HepG2 (cell line): ENCODE measurements around the gene BIRC7. TPM values are rescaled to one million over a fixed set of nuclear protein-coding genes. Genes with fewer than 3 reads are reported as not detected.

Experiments used
- DR1 ChIP-seq: sonication (generic); formaldehyde crosslinking; IDR thresholded peaks from 2 replicates; pipeline ENCODE4 v1.8.0; 2021; ENCODE audit warnings: mild to moderate bottlenecking, missing genetic modification reagents, inconsistent platforms
- GPBP1L1 ChIP-seq: sonication (generic); formaldehyde crosslinking; IDR thresholded peaks from 2 replicates; pipeline ENCODE4 v1.5.0; 2020; ENCODE audit warnings: mild to moderate bottlenecking, missing genetic modification reagents
- HOXD1 ChIP-seq: sonication (generic); formaldehyde crosslinking; IDR thresholded peaks from 2 replicates; pipeline ENCODE4 v1.5.0; 2020; ENCODE audit warnings: missing genetic modification reagents
- KDM5B ChIP-seq: sonication (generic); formaldehyde crosslinking; IDR thresholded peaks from 2 replicates; pipeline ENCODE4 v1.4.0; 2020; ENCODE audit warnings: missing genetic modification reagents, mild to moderate bottlenecking, borderline replicate concordance
- KLF6 ChIP-seq: IDR thresholded peaks from 2 replicates; pipeline ENCODE4 v1.8.0; 2016; ENCODE audit warnings: missing biosample characterization, missing genetic modification reagents
- KMT2B ChIP-seq: IDR thresholded peaks from 2 replicates; pipeline ENCODE4 v1.6.1; 2016; ENCODE audit warnings: missing genetic modification reagents, missing compliant biosample characterization
- MIER3 ChIP-seq: IDR thresholded peaks from 2 replicates; pipeline ENCODE4 v1.6.1; 2016; ENCODE audit warnings: missing compliant biosample characterization, borderline replicate concordance
- MYPOP ChIP-seq: sonication (generic); formaldehyde crosslinking; IDR thresholded peaks from 2 replicates; pipeline ENCODE4 v1.8.1; 2023; ENCODE audit warnings: mild to moderate bottlenecking, moderate library complexity, missing genetic modification reagents
- RAD51 ChIP-seq: fragments of 450-650 bp; IDR thresholded peaks from 2 replicates; pipeline ENCODE4 v1.6.1; 2016; ENCODE audit warnings: borderline replicate concordance
- THRA ChIP-seq: sonication (generic); formaldehyde crosslinking; IDR thresholded peaks from 2 replicates; pipeline ENCODE4 v1.4.0; 2020; ENCODE audit warnings: missing genetic modification reagents, borderline replicate concordance
- TOE1 ChIP-seq: sonication (generic); formaldehyde crosslinking; IDR thresholded peaks from 2 replicates; pipeline ENCODE4 v1.4.0; 2020; ENCODE audit warnings: mild to moderate bottlenecking, missing genetic modification reagents
- ZBTB21 ChIP-seq: sonication (generic); formaldehyde crosslinking; IDR thresholded peaks from 2 replicates; pipeline ENCODE4 v1.4.0; 2020; ENCODE audit warnings: missing genetic modification reagents
- ZBTB4 ChIP-seq: sonication (generic); formaldehyde crosslinking; IDR thresholded peaks from 2 replicates; pipeline ENCODE4 v1.4.0; 2020; ENCODE audit warnings: missing genetic modification reagents, mild to moderate bottlenecking, borderline replicate concordance
- ZFP82 ChIP-seq: sonication (generic); formaldehyde crosslinking; IDR thresholded peaks from 2 replicates; pipeline ENCODE4 v1.5.1; 2020; ENCODE audit warnings: mild to moderate bottlenecking, missing genetic modification reagents, borderline replicate concordance
- ZNF343 ChIP-seq: sonication (generic); formaldehyde crosslinking; IDR thresholded peaks from 2 replicates; pipeline ENCODE4 v1.4.0; 2020; ENCODE audit warnings: mild to moderate bottlenecking, missing genetic modification reagents
- ZNF510 ChIP-seq: sonication (generic); formaldehyde crosslinking; IDR thresholded peaks from 2 replicates; pipeline ENCODE4 v1.4.0; 2020; ENCODE audit warnings: low read depth, mild to moderate bottlenecking, missing genetic modification reagents
- ZNF614 ChIP-seq: IDR thresholded peaks from 2 replicates; pipeline ENCODE4 v1.6.1; 2018; ENCODE audit warnings: missing biosample characterization, missing genetic modification reagents, inconsistent platforms, borderline replicate concordance
- polyA plus RNA-seq, 8 experiments: library from polyadenylated mRNA; depleted of rRNA in 3 of 8; stranded (reverse) in 7 of 8; unstranded in 1 of 8; fragments of >200 nt; fragmentation: Illumina TruSeq in 4 of 8; extraction: Trizol in 4 of 8; gene quantifications; 2 replicates each; pipeline versions ENCODE4 v1.2.1 to v1.2.3, GENCODE V29; 2011 to 2016; ENCODE audit warnings: low read depth in 4 of 8, missing spikeins in 1 of 8, mixed read lengths in 1 of 8; ENCODE audit not compliant: insufficient read depth in 1 of 8
- total RNA-seq, 5 experiments: library from RNA; depleted of rRNA; stranded (reverse); fragments of >200 nt; fragmentation: Illumina TruSeq; extraction: Trizol; gene quantifications; 2 replicates each; pipeline ENCODE4 v1.2.3, GENCODE V29; 2016; ENCODE audit warnings: low read depth in 1 of 5
- TF ChIP-seq, protein P1 (sequence below): sonication (generic); formaldehyde crosslinking; IDR thresholded peaks from 2 replicates; pipeline ENCODE4 v1.4.0; 2020; ENCODE audit warnings: mild to moderate bottlenecking, low read depth, missing genetic modification reagents
- TF ChIP-seq, protein P2 (sequence below): sonication (generic); formaldehyde crosslinking; IDR thresholded peaks from 2 replicates; pipeline ENCODE4 v1.4.0; 2020; ENCODE audit warnings: low read depth, mild to moderate bottlenecking, missing genetic modification reagents

The BIRC7 gene
- total and polyA plus RNA-seq, 2 of the 13 experiments (the other 11 are each of a cell fraction or from before 2014, with no cell fraction given) = 0.27 to 5.1 TPM

DNA sequence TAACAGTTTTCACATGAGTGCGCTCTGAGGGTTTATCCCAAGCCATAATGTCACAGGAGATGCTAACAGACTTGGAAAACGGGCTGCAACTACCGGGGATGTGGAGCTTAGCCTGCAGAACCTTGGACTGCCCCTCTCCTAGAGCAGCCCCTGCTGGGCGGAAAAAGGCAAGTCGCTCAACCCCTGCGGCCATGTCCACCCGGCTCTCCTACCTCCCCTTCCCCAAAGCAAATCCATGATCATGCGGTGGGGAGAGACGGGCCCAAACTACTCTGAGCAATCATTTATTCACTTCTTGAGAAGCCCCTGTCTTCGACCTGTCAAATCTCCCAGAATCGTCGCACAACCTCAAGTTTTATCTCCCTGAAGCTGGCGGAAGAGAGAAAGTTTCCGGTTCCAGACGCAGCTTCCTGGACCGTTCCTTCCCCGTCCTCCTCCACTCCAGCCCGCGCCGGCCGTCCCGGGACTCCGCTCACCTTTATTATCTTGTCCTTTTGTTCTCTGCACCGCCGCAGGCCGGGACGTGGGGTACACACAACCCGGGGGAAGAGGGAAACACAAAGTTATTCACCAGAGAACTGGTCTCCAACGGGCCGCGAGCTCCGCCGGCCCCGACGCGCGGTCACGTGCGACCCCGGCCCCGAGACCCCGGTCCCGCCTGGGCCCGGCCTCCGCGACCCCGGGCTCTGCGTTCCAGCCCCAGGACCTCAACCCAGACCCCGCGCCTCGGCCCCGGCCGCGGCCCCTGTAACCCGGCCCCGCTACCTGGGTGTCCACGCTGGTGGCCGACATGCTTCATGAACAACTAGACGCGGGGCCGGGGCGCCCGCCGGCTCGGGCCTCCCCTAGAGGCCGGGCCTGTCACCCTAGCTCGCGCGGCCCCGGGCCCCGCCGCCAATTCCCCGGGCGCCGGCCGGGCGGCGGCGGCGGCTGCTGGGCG lies 20.3 kb upstream of the BIRC7 start (continued):
- no peak for TF ChIP-seq ZBTB4 (CRISPR knock-in tag)
- 0 out of 2 replicates have a peak, but pooled peaks have one; percentile 6 for TF ChIP-seq MIER3 (CRISPR knock-in tag)
- no peak for TF ChIP-seq THRA
- TF ChIP-seq HOXD1 (CRISPR knock-in tag) = no peak; the same call in 1 of the 2 replicates
- TF ChIP-seq, protein P1, sequence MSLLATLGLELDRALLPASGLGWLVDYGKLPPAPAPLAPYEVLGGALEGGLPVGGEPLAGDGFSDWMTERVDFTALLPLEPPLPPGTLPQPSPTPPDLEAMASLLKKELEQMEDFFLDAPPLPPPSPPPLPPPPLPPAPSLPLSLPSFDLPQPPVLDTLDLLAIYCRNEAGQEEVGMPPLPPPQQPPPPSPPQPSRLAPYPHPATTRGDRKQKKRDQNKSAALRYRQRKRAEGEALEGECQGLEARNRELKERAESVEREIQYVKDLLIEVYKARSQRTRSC (CRISPR knock-in tag) = no peak
- TF ChIP-seq MYPOP (CRISPR knock-in tag) = no peak
- no peak for TF ChIP-seq GPBP1L1
- TF ChIP-seq, protein P2, sequence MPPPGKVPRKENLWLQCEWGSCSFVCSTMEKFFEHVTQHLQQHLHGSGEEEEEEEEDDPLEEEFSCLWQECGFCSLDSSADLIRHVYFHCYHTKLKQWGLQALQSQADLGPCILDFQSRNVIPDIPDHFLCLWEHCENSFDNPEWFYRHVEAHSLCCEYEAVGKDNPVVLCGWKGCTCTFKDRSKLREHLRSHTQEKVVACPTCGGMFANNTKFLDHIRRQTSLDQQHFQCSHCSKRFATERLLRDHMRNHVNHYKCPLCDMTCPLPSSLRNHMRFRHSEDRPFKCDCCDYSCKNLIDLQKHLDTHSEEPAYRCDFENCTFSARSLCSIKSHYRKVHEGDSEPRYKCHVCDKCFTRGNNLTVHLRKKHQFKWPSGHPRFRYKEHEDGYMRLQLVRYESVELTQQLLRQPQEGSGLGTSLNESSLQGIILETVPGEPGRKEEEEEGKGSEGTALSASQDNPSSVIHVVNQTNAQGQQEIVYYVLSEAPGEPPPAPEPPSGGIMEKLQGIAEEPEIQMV (CRISPR knock-in tag) = no peak
- no peak for TF ChIP-seq ZNF343
- TF ChIP-seq KMT2B (CRISPR knock-in tag) = no peak
- TF ChIP-seq DR1 (CRISPR knock-in tag) = no peak
- 0 out of 2 replicates have a peak, but pooled peaks have one; percentile 61 for TF ChIP-seq KDM5B (CRISPR knock-in tag)
- TF ChIP-seq ZNF614 (CRISPR knock-in tag) = no peak
- TF ChIP-seq ZNF510 (CRISPR knock-in tag) = no peak; the same call in 1 of the 2 replicates
- no peak for TF ChIP-seq ZBTB21 (CRISPR knock-in tag)
- TF ChIP-seq ZFP82 (CRISPR knock-in tag) = no peak
- no peak for TF ChIP-seq KLF6 (CRISPR knock-in tag)
- no peak for TF ChIP-seq RAD51
- no peak for TF ChIP-seq TOE1 (CRISPR knock-in tag)
